22Rv1 (cell line): Measurements from ENCODE around the gene SCARF2.

Source experiments
- CTCF ChIP-seq: fragments of 450-650 bp; IDR thresholded peaks from 2 replicates; pipeline ENCODE4 v1.5.1; 2017; ENCODE audit warnings: mild to moderate bottlenecking
- ZFX ChIP-seq: fragments of 450-650 bp; IDR thresholded peaks from 2 replicates; pipeline ENCODE4 v1.6.1; 2017; ENCODE audit warnings: antibody characterized with exemption, borderline replicate concordance

- TF ChIP-seq CTCF (no peak), ZFX (no peak)
Measured at GRCh38 chr22:20464912-20465758, 27.5 kb upstream of the SCARF2 start.
